ENCODE data around the gene TXLNA.

The TXLNA gene

GRCh38 chr1:32208891-32209328 lies 29.4 kb downstream of the TXLNA start, which contains the start of gene DCDC2B:
Gene DCDC2B, plus strand, starts transcription at chr1:32209089. Its CDS starts 5 bp downstream, at chr1:32209094.
- no peaks in the 10 kb centered on the region for H3K4me1 ChIP-seq (ENCODE audit: control insufficient read depth, insufficient read depth, low read length)
- WGBS (ENCODE audit: insufficient coverage, insufficient read length): no CpG with 5 or more reads among the region's 5 CpGs
- H3K27me3 ChIP-seq (ENCODE audit: control insufficient read depth, insufficient read depth, low read length): no peaks in the 10 kb centered on the region
- no peak for DNase-seq (ENCODE audit: low read depth, low spot score)
- H3K4me3 ChIP-seq (ENCODE audit: low read length): no peak within 1 kb of the TSS
- no peaks in the 10 kb centered on the region for H3K9me3 ChIP-seq (ENCODE audit: control insufficient read depth, insufficient read depth, low read length)
- no peaks in the 10 kb centered on the region for H3K36me3 ChIP-seq (ENCODE audit: control insufficient read depth, insufficient read depth, low read length)
- no peak within 1 kb of the TSS for H3K27ac ChIP-seq (ENCODE audit: low read length)

- no peak for DNase-seq (ENCODE audit: low read depth, low spot score)
Observed at GRCh38 chr1:32215629-32216480, 36.4 kb downstream of the TXLNA start.

GRCh38 chr1:32216566-32216965 lies 37.1 kb downstream of the TXLNA start:
- no peak overlapping the region for H3K27ac ChIP-seq (ENCODE audit: low read length)
- H3K4me3 ChIP-seq (ENCODE audit: low read length): no peak overlapping the region
- DNase-seq (ENCODE audit: low read depth, low spot score): no peak
- peaks cover 9% of the 10 kb centered on the region; the same call in 1 of the 2 replicates for H3K36me3 ChIP-seq (ENCODE audit: control insufficient read depth, insufficient read depth, low read length)
- H3K4me1 ChIP-seq (ENCODE audit: control insufficient read depth, insufficient read depth, low read length): no peaks in the 10 kb centered on the region
- no peaks in the 10 kb centered on the region for H3K9me3 ChIP-seq (ENCODE audit: control insufficient read depth, insufficient read depth, low read length)
- no peaks in the 10 kb centered on the region for H3K27me3 ChIP-seq (ENCODE audit: control insufficient read depth, insufficient read depth, low read length)
- WGBS (ENCODE audit: insufficient coverage, insufficient read length): no CpG with 5 or more reads among the region's 5 CpGs

More at GRCh38 chr1:32215629-32216480, 36.4 kb downstream of the TXLNA start:
- no peaks in the 10 kb centered on the region for H3K27me3 ChIP-seq (ENCODE audit: control insufficient read depth, insufficient read depth, low read length)
- H3K36me3 ChIP-seq (ENCODE audit: control insufficient read depth, insufficient read depth, low read length): peaks cover 9% of the 10 kb centered on the region; the same call in 1 of the 2 replicates
- no CpG with 5 or more reads among the region's 10 CpGs for WGBS (ENCODE audit: insufficient coverage, insufficient read length)
- H3K27ac ChIP-seq (ENCODE audit: low read length): no peak overlapping the region
- no peaks in the 10 kb centered on the region for H3K4me1 ChIP-seq (ENCODE audit: control insufficient read depth, insufficient read depth, low read length)
- H3K4me3 ChIP-seq (ENCODE audit: low read length): no peak overlapping the region
- no peaks in the 10 kb centered on the region for H3K9me3 ChIP-seq (ENCODE audit: control insufficient read depth, insufficient read depth, low read length)

- no peak overlapping the region for H3K4me3 ChIP-seq (ENCODE audit: low read length)
- H3K9me3 ChIP-seq (ENCODE audit: control insufficient read depth, insufficient read depth, low read length): no peaks in the 10 kb centered on the region
- no peaks in the 10 kb centered on the region for H3K27me3 ChIP-seq (ENCODE audit: control insufficient read depth, insufficient read depth, low read length)
- no peak overlapping the region for H3K27ac ChIP-seq (ENCODE audit: low read length)
- peaks cover 11% of the 10 kb centered on the region for H3K36me3 ChIP-seq (ENCODE audit: control insufficient read depth, insufficient read depth, low read length)
- DNase-seq (ENCODE audit: low read depth, low spot score): no peak
- no CpG with 5 or more reads among the region's 7 CpGs for WGBS (ENCODE audit: insufficient coverage, insufficient read length)
- no peaks in the 10 kb centered on the region for H3K4me1 ChIP-seq (ENCODE audit: control insufficient read depth, insufficient read depth, low read length)
Observed at GRCh38 chr1:32219022-32219421, 39.5 kb downstream of the TXLNA start.

GRCh38 chr1:32220746-32221580 lies 41.5 kb downstream of the TXLNA start:
- no peak overlapping the region for H3K27ac ChIP-seq (ENCODE audit: low read length)
- no CpG with 5 or more reads among the region's 4 CpGs for WGBS (ENCODE audit: insufficient coverage, insufficient read length)
- no peaks in the 10 kb centered on the region for H3K27me3 ChIP-seq (ENCODE audit: control insufficient read depth, insufficient read depth, low read length)
- H3K9me3 ChIP-seq (ENCODE audit: control insufficient read depth, insufficient read depth, low read length): no peaks in the 10 kb centered on the region
- DNase-seq (ENCODE audit: low read depth, low spot score): no peak
- no peaks in the 10 kb centered on the region for H3K4me1 ChIP-seq (ENCODE audit: control insufficient read depth, insufficient read depth, low read length)
- peak overlapping the region; percentile 92; the same call in 1 of the 2 replicates for H3K4me3 ChIP-seq (ENCODE audit: low read length)
- H3K36me3 ChIP-seq (ENCODE audit: control insufficient read depth, insufficient read depth, low read length): peaks cover 9% of the 10 kb centered on the region

- peaks cover 12% of the 10 kb centered on the region for H3K36me3 ChIP-seq (ENCODE audit: control insufficient read depth, insufficient read depth, low read length)
- H3K27ac ChIP-seq (ENCODE audit: low read length): no peak overlapping the region
- H3K9me3 ChIP-seq (ENCODE audit: control insufficient read depth, insufficient read depth, low read length): no peaks in the 10 kb centered on the region
- peak overlapping the region; percentile 92; the same call in 1 of the 2 replicates for H3K4me3 ChIP-seq (ENCODE audit: low read length)
- no peaks in the 10 kb centered on the region for H3K27me3 ChIP-seq (ENCODE audit: control insufficient read depth, insufficient read depth, low read length)
- no peak for DNase-seq (ENCODE audit: low read depth, low spot score)
- H3K4me1 ChIP-seq (ENCODE audit: control insufficient read depth, insufficient read depth, low read length): no peaks in the 10 kb centered on the region
- WGBS (ENCODE audit: insufficient coverage, insufficient read length): no CpG with 5 or more reads among the region's 13 CpGs
Observed at GRCh38 chr1:32221581-32221979, 42.1 kb downstream of the TXLNA start.

- H3K27ac ChIP-seq (ENCODE audit: low read length): no peak within 1 kb of the TSS
- DNase-seq (ENCODE audit: low read depth, low spot score): peak; percentile 87
- no peaks in the 10 kb centered on the region for H3K9me3 ChIP-seq (ENCODE audit: control insufficient read depth, insufficient read depth, low read length)
- no peaks in the 10 kb centered on the region for H3K4me1 ChIP-seq (ENCODE audit: control insufficient read depth, insufficient read depth, low read length)
- peak within 1 kb of the TSS; percentile 92 for H3K4me3 ChIP-seq (ENCODE audit: low read length)
- peaks cover 9% of the 10 kb centered on the region for H3K36me3 ChIP-seq (ENCODE audit: control insufficient read depth, insufficient read depth, low read length)
- H3K27me3 ChIP-seq (ENCODE audit: control insufficient read depth, insufficient read depth, low read length): no peaks in the 10 kb centered on the region
- WGBS (ENCODE audit: insufficient coverage, insufficient read length): no CpG with 5 or more reads among the region's 46 CpGs
Observed at GRCh38 chr1:32221980-32222755, 42.7 kb downstream of the TXLNA start, which contains the start of the genes EIF3I and TMEM234. Gene EIF3I, plus strand, starts transcription at chr1:32222407. Its CDS starts 35 bp downstream, at chr1:32222442. Gene TMEM234, minus strand, starts transcription at chr1:32222353. Its CDS starts 31 bp downstream, at chr1:32222322.

GRCh38 chr1:32223683-32224082 lies 44.2 kb downstream of the TXLNA start:
- no CpG with 5 or more reads among the region's 3 CpGs for WGBS (ENCODE audit: insufficient coverage, insufficient read length)
- DNase-seq (ENCODE audit: low read depth, low spot score): no peak
- H3K27me3 ChIP-seq (ENCODE audit: control insufficient read depth, insufficient read depth, low read length): no peaks in the 10 kb centered on the region
- H3K4me1 ChIP-seq (ENCODE audit: control insufficient read depth, insufficient read depth, low read length): no peaks in the 10 kb centered on the region
- no peaks in the 10 kb centered on the region for H3K9me3 ChIP-seq (ENCODE audit: control insufficient read depth, insufficient read depth, low read length)
- H3K27ac ChIP-seq (ENCODE audit: low read length): no peak overlapping the region
- H3K4me3 ChIP-seq (ENCODE audit: low read length): no peak overlapping the region
- peaks cover 16% of the 10 kb centered on the region for H3K36me3 ChIP-seq (ENCODE audit: control insufficient read depth, insufficient read depth, low read length)

GRCh38 chr1:32224285-32224684 lies 44.8 kb downstream of the TXLNA start:
- no CpG with 5 or more reads among the region's 4 CpGs for WGBS (ENCODE audit: insufficient coverage, insufficient read length)
- no peaks in the 10 kb centered on the region for H3K27me3 ChIP-seq (ENCODE audit: control insufficient read depth, insufficient read depth, low read length)
- no peaks in the 10 kb centered on the region for H3K9me3 ChIP-seq (ENCODE audit: control insufficient read depth, insufficient read depth, low read length)
- no peak overlapping the region for H3K4me3 ChIP-seq (ENCODE audit: low read length)
- peaks cover 20% of the 10 kb centered on the region for H3K36me3 ChIP-seq (ENCODE audit: control insufficient read depth, insufficient read depth, low read length)
- no peaks in the 10 kb centered on the region for H3K4me1 ChIP-seq (ENCODE audit: control insufficient read depth, insufficient read depth, low read length)
- no peak overlapping the region for H3K27ac ChIP-seq (ENCODE audit: low read length)
- no peak for DNase-seq (ENCODE audit: low read depth, low spot score)
